DMS53 (cell line): ENCODE results near the gene EPHX1.
A peak's percentile ranks its signal among the peaks of the same experiment; 100 is the strongest.
"Not testable (repeated sequence)": the region's sequence is repeated elsewhere in the genome, so short reads cannot be mapped to it uniquely, and the experiment has no call there.

Experiments used
- DNase-seq: peaks from one replicate; lab custom pipeline; 2025; lab: John Stamatoyannopoulos, UW

EPHX1 gene

GRCh38 chr1:225777583-225778336 is 32.2 kb upstream of the EPHX1 start, which contains the start of gene SRP9:
Gene SRP9 (plus strand): TSS chr1:225777826. CDS start chr1:225777941, 115 bp downstream.
- peak; percentile 100 for DNase-seq

- DNase-seq = no peak
Observed at GRCh38 chr1:225778337-225778669, 31.6 kb upstream of the EPHX1 start.

- DNase-seq = not testable (repeated sequence)
Observed at GRCh38 chr1:225779165-225779564, 30.8 kb upstream of the EPHX1 start.

- no peak for DNase-seq
Observed at GRCh38 chr1:225780134-225780533, 29.8 kb upstream of the EPHX1 start.

GRCh38 chr1:225780630-225781029 is 29.3 kb upstream of the EPHX1 start:
- DNase-seq = no peak

GRCh38 chr1:225789142-225789541 is 20.8 kb upstream of the EPHX1 start:
- not testable (repeated sequence) for DNase-seq

GRCh38 chr1:225794954-225795353 is 15.0 kb upstream of the EPHX1 start:
- no peak for DNase-seq

GRCh38 chr1:225796097-225796496 is 13.8 kb upstream of the EPHX1 start:
- not testable (repeated sequence) for DNase-seq

- DNase-seq = not testable (repeated sequence)
Observed at GRCh38 chr1:225801146-225801545, 8.8 kb upstream of the EPHX1 start.

GRCh38 chr1:225806249-225806648 is 3.7 kb upstream of the EPHX1 start:
- DNase-seq = no peak

GRCh38 chr1:225806736-225807135 is 3.2 kb upstream of the EPHX1 start:
- not testable (repeated sequence) for DNase-seq

GRCh38 chr1:225808136-225808535 is 1.8 kb upstream of the EPHX1 start:
- no peak for DNase-seq

GRCh38 chr1:225810579-225811538 is 935 bp downstream of the EPHX1 start:
- peak; percentile 69 for DNase-seq

- peak; percentile 29 for DNase-seq
Observed at GRCh38 chr1:225811622-225812487, 1.9 kb downstream of the EPHX1 start.

GRCh38 chr1:225812488-225813213 is 2.7 kb downstream of the EPHX1 start:
- DNase-seq = peak; percentile 25

- peak; percentile 80 for DNase-seq
Observed at GRCh38 chr1:225813214-225813964, 3.5 kb downstream of the EPHX1 start.

GRCh38 chr1:225814381-225814780 is 4.5 kb downstream of the EPHX1 start:
- no peak for DNase-seq

- not testable (repeated sequence) for DNase-seq
Observed at GRCh38 chr1:225815090-225815489, 5.2 kb downstream of the EPHX1 start.

- no peak for DNase-seq
Observed at GRCh38 chr1:225815526-225816178, 5.7 kb downstream of the EPHX1 start.
